HepG2 (cell line): Measurements from ENCODE around the gene STEAP2. TPM values are rescaled to one million over a fixed set of nuclear protein-coding genes. Genes with fewer than 3 reads are reported as not detected.

Experiments used
- CEBPB ChIP-seq: IDR thresholded peaks from 2 replicates; pipeline ENCODE4 v1.6.1; 2011; ENCODE audit warnings: low read depth, low read length, improper control_type of control experiment, borderline replicate concordance
- KAT8 ChIP-seq: IDR thresholded peaks from 2 replicates; pipeline ENCODE4 v1.6.1; 2016; ENCODE audit warnings: missing genetic modification reagents, missing compliant biosample characterization
- NPAS2 ChIP-seq: sonication (generic); formaldehyde crosslinking; IDR thresholded peaks from 2 replicates; pipeline ENCODE4 v1.8.0; 2022; ENCODE audit warnings: mild to moderate bottlenecking, missing genetic modification reagents, borderline replicate concordance
- PITX1 ChIP-seq: sonication (generic); formaldehyde crosslinking; IDR thresholded peaks from 2 replicates; pipeline ENCODE4 v1.5.1; 2020; ENCODE audit warnings: mild to moderate bottlenecking, missing genetic modification reagents
- SALL2 ChIP-seq: sonication (generic); formaldehyde crosslinking; IDR thresholded peaks from 2 replicates; pipeline ENCODE4 v1.8.1; 2023; ENCODE audit warnings: mild to moderate bottlenecking, missing genetic modification reagents, inconsistent platforms
- WIZ ChIP-seq: sonication (generic); formaldehyde crosslinking; IDR thresholded peaks from 2 replicates; pipeline ENCODE4 v1.5.1; 2020; ENCODE audit warnings: mild to moderate bottlenecking, missing genetic modification reagents
- ZKSCAN5 ChIP-seq: sonication (generic); formaldehyde crosslinking; IDR thresholded peaks from 2 replicates; pipeline ENCODE4 v1.5.1; 2020; ENCODE audit warnings: mild to moderate bottlenecking, missing genetic modification reagents
- ZNF564 ChIP-seq: sonication (generic); formaldehyde crosslinking; IDR thresholded peaks from 2 replicates; pipeline ENCODE4 v1.8.1; 2023; ENCODE audit warnings: mild to moderate bottlenecking, missing genetic modification reagents
- ZNF678 ChIP-seq: sonication (generic); formaldehyde crosslinking; IDR thresholded peaks from 2 replicates; pipeline ENCODE4 v1.4.0; 2020; ENCODE audit warnings: mild to moderate bottlenecking, missing genetic modification reagents
- polyA plus RNA-seq, 8 experiments: library from polyadenylated mRNA; depleted of rRNA in 3 of 8; stranded (reverse) in 7 of 8; unstranded in 1 of 8; fragments of >200 nt; fragmentation: Illumina TruSeq in 4 of 8; extraction: Trizol in 4 of 8; gene quantifications; 2 replicates each; pipeline versions ENCODE4 v1.2.1 to v1.2.3, GENCODE V29; 2011 to 2016; ENCODE audit warnings: low read depth in 4 of 8, missing spikeins in 1 of 8, mixed read lengths in 1 of 8; ENCODE audit not compliant: insufficient read depth in 1 of 8
- total RNA-seq, 5 experiments: library from RNA; depleted of rRNA; stranded (reverse); fragments of >200 nt; fragmentation: Illumina TruSeq; extraction: Trizol; gene quantifications; 2 replicates each; pipeline ENCODE4 v1.2.3, GENCODE V29; 2016; ENCODE audit warnings: low read depth in 1 of 5
- TF ChIP-seq, protein P1 (sequence below): sonication (generic); formaldehyde crosslinking; conservative IDR thresholded peaks from 2 replicates; pipeline ENCODE4 v1.4.0; 2020; ENCODE audit warnings: mild to moderate bottlenecking, missing genetic modification reagents, moderate library complexity
- TF ChIP-seq, protein P2 (sequence below): sonication (generic); formaldehyde crosslinking; conservative IDR thresholded peaks from 2 replicates; pipeline ENCODE4 v1.8.1; 2023; ENCODE audit warnings: missing genetic modification reagents
- TF ChIP-seq, protein P3 (sequence below): sonication (generic); formaldehyde crosslinking; conservative IDR thresholded peaks from 2 replicates; pipeline ENCODE4 v1.4.0; 2020; ENCODE audit warnings: missing genetic modification reagents
- TF ChIP-seq, protein P4 (sequence below), 2 experiments: sonication (generic) in 1 of 2; formaldehyde crosslinking in 1 of 2; IDR thresholded peaks; 2 replicates each; pipeline versions ENCODE4 v1.4.0 to v1.6.1; 2016 to 2020; ENCODE audit warnings: borderline replicate concordance in 1 of 2, low read depth in 1 of 2, mild to moderate bottlenecking in 1 of 2, missing genetic modification reagents in 1 of 2
- TF ChIP-seq, protein P5 (sequence below): IDR thresholded peaks from 2 replicates; pipeline ENCODE4 v1.6.1; 2016; ENCODE audit warnings: mild to moderate bottlenecking, missing biosample characterization, missing genetic modification reagents
- TF ChIP-seq, protein P6 (sequence below): sonication (generic); formaldehyde crosslinking; conservative IDR thresholded peaks from 2 replicates; pipeline ENCODE4 v1.8.0; 2022; ENCODE audit warnings: low read depth, missing genetic modification reagents

The STEAP2 gene
- total and polyA plus RNA-seq, 2 of the 13 experiments (the other 11 are each of a cell fraction or from before 2014, with no cell fraction given) = 4.3 to 4.4 TPM

DNA sequence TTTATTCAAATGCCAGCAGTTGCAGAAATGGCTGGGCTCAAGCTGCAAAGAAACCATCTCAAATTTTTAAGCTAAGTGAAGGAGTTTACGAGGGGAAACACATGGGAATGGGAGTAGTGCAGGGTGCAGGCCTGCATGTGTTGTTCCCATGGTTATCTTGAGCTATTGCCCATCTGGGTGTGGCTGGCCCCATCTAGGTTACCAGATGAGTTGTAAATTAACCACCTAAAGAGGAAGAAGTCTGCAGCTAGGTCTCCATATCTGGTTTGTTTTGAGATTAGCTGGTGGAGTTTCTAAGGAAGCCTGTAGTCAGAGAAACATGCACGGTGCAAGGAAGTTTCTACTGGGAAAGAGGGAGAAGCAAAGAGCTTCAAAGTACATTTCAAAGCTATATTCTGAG is 23.3 kb upstream of the STEAP2 start (continued):
- TF ChIP-seq, protein P1, sequence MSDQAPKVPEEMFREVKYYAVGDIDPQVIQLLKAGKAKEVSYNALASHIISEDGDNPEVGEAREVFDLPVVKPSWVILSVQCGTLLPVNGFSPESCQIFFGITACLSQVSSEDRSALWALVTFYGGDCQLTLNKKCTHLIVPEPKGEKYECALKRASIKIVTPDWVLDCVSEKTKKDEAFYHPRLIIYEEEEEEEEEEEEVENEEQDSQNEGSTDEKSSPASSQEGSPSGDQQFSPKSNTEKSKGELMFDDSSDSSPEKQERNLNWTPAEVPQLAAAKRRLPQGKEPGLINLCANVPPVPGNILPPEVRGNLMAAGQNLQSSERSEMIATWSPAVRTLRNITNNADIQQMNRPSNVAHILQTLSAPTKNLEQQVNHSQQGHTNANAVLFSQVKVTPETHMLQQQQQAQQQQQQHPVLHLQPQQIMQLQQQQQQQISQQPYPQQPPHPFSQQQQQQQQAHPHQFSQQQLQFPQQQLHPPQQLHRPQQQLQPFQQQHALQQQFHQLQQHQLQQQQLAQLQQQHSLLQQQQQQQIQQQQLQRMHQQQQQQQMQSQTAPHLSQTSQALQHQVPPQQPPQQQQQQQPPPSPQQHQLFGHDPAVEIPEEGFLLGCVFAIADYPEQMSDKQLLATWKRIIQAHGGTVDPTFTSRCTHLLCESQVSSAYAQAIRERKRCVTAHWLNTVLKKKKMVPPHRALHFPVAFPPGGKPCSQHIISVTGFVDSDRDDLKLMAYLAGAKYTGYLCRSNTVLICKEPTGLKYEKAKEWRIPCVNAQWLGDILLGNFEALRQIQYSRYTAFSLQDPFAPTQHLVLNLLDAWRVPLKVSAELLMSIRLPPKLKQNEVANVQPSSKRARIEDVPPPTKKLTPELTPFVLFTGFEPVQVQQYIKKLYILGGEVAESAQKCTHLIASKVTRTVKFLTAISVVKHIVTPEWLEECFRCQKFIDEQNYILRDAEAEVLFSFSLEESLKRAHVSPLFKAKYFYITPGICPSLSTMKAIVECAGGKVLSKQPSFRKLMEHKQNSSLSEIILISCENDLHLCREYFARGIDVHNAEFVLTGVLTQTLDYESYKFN (CRISPR knock-in tag) = peak; percentile 49
- TF ChIP-seq ZNF564 (CRISPR knock-in tag) (no peak), ZKSCAN5 (no peak), WIZ (CRISPR knock-in tag) (no peak), CEBPB (no peak), KAT8 (CRISPR knock-in tag) (no peak), SALL2 (CRISPR knock-in tag) (no peak), ZNF678 (CRISPR knock-in tag) (no peak), PITX1 (CRISPR knock-in tag) (peak; percentile 55; the same call in 1 of the 2 replicates), NPAS2 (CRISPR knock-in tag) (no peak)
- TF ChIP-seq, protein P2, sequence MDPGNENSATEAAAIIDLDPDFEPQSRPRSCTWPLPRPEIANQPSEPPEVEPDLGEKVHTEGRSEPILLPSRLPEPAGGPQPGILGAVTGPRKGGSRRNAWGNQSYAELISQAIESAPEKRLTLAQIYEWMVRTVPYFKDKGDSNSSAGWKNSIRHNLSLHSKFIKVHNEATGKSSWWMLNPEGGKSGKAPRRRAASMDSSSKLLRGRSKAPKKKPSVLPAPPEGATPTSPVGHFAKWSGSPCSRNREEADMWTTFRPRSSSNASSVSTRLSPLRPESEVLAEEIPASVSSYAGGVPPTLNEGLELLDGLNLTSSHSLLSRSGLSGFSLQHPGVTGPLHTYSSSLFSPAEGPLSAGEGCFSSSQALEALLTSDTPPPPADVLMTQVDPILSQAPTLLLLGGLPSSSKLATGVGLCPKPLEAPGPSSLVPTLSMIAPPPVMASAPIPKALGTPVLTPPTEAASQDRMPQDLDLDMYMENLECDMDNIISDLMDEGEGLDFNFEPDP (CRISPR knock-in tag) = no peak
- TF ChIP-seq, protein P3, sequence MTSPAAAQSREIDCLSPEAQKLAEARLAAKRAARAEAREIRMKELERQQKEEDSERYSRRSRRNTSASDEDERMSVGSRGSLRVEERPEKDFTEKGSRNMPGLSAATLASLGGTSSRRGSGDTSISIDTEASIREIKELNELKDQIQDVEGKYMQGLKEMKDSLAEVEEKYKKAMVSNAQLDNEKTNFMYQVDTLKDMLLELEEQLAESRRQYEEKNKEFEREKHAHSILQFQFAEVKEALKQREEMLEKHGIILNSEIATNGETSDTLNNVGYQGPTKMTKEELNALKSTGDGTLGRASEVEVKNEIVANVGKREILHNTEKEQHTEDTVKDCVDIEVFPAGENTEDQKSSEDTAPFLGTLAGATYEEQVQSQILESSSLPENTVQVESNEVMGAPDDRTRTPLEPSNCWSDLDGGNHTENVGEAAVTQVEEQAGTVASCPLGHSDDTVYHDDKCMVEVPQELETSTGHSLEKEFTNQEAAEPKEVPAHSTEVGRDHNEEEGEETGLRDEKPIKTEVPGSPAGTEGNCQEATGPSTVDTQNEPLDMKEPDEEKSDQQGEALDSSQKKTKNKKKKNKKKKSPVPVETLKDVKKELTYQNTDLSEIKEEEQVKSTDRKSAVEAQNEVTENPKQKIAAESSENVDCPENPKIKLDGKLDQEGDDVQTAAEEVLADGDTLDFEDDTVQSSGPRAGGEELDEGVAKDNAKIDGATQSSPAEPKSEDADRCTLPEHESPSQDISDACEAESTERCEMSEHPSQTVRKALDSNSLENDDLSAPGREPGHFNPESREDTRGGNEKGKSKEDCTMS (CRISPR knock-in tag) = no peak
- TF ChIP-seq, protein P4, sequence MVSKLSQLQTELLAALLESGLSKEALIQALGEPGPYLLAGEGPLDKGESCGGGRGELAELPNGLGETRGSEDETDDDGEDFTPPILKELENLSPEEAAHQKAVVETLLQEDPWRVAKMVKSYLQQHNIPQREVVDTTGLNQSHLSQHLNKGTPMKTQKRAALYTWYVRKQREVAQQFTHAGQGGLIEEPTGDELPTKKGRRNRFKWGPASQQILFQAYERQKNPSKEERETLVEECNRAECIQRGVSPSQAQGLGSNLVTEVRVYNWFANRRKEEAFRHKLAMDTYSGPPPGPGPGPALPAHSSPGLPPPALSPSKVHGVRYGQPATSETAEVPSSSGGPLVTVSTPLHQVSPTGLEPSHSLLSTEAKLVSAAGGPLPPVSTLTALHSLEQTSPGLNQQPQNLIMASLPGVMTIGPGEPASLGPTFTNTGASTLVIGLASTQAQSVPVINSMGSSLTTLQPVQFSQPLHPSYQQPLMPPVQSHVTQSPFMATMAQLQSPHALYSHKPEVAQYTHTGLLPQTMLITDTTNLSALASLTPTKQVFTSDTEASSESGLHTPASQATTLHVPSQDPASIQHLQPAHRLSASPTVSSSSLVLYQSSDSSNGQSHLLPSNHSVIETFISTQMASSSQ (IDR thresholded peaks at IDR 0.05; ENCODE audit: low read depth) = 0 out of 2 replicates have a peak, but pooled peaks have one; percentile 25
- TF ChIP-seq, protein P4 (CRISPR knock-in tag; IDR thresholded peaks at IDR 0.05; ENCODE audit: borderline replicate concordance) = no peak
- TF ChIP-seq, protein P5, sequence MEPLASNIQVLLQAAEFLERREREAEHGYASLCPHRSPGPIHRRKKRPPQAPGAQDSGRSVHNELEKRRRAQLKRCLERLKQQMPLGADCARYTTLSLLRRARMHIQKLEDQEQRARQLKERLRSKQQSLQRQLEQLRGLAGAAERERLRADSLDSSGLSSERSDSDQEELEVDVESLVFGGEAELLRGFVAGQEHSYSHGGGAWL (CRISPR knock-in tag) = no peak
- TF ChIP-seq, protein P6, sequence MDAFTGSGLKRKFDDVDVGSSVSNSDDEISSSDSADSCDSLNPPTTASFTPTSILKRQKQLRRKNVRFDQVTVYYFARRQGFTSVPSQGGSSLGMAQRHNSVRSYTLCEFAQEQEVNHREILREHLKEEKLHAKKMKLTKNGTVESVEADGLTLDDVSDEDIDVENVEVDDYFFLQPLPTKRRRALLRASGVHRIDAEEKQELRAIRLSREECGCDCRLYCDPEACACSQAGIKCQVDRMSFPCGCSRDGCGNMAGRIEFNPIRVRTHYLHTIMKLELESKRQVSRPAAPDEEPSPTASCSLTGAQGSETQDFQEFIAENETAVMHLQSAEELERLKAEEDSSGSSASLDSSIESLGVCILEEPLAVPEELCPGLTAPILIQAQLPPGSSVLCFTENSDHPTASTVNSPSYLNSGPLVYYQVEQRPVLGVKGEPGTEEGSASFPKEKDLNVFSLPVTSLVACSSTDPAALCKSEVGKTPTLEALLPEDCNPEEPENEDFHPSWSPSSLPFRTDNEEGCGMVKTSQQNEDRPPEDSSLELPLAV (CRISPR knock-in tag) = no peak
